B cell (primary cell): ENCODE data around the gene NOC4L. TPM values are rescaled to one million over a fixed set of nuclear protein-coding genes. Genes with fewer than 3 reads are reported as not detected.

ENCODE experiments used
- ATAC-seq: fragments of 200-7000 bp; cut with Tn5 transposase; one replicate; pipeline ENCODE4 v1.10.0; 2021; ENCODE audit warnings: low read depth, mild to moderate bottlenecking, moderate number of reproducible peaks, moderate library complexity
- CTCF ChIA-PET: fragments of 350-600 bp; sonication (Branson Sonifier 250); formaldehyde crosslinking; loops from one replicate; lab custom pipeline; 2021; ENCODE audit warnings: antibody characterized with exemption, inconsistent platforms; lab: Charles Lee
- POLR2A ChIA-PET: fragments of 350-600 bp; sonication (Branson Sonifier 250); formaldehyde crosslinking; loops from one replicate; lab custom pipeline; 2021; ENCODE audit warnings: antibody characterized with exemption; lab: Charles Lee
- DNase-seq: peaks from one replicate; pipeline ENCODE4 v3.0.0; 2013
- H2AFZ ChIP-seq: 2 replicates; pipeline ENCODE4 v1.6.1; 2012; ENCODE audit warnings: mild to moderate bottlenecking, low read depth, low read length; ENCODE audit not compliant: insufficient read depth, poor library complexity, severe bottlenecking
- H3K27ac ChIP-seq, 2 donors: 1 replicate in 1 of 2; 2 replicates in 1 of 2; pipeline ENCODE4 v1.5.1; 2012 to 2013; ENCODE audit warnings: low read length in 2 of 2, mild to moderate bottlenecking in 2 of 2, moderate library complexity in 1 of 2
- H3K27me3 ChIP-seq, 4 experiments: fragments of 200-600 bp in 1 of 4; sonication (generic) in 1 of 4; replicated peaks in 1 of 4; 1 replicate in 2 of 4; 2 replicates in 2 of 4; pipeline versions ENCODE4 v1.6.1 to v1.7.0; 2013 to 2016; ENCODE audit warnings: low read length in 3 of 4, mild to moderate bottlenecking in 2 of 4, mixed read lengths in 1 of 4, moderate library complexity in 1 of 4; ENCODE audit not compliant: insufficient read depth in 4 of 4, control insufficient read depth in 3 of 4; ENCODE audit errors: control extremely low read depth in 1 of 4
- H3K36me3 ChIP-seq, 2 experiments: replicated peaks in 1 of 2; 1 replicate in 1 of 2; 2 replicates in 1 of 2; pipeline versions ENCODE4 v1.6.1 to v1.7.1; 2013; ENCODE audit warnings: low read length in 1 of 2; ENCODE audit not compliant: insufficient read depth in 2 of 2, control insufficient read depth in 1 of 2; ENCODE audit errors: control extremely low read depth in 1 of 2, extremely low read depth in 1 of 2
- H3K4me1 ChIP-seq, 2 donors: fragments of 200-600 bp in 1 of 2; sonication (generic) in 1 of 2; 1 replicate in 1 of 2; 2 replicates in 1 of 2; pipeline versions ENCODE4 v1.5.1 to v1.6.1; 2013 to 2017; ENCODE audit warnings: low read length in 2 of 2; ENCODE audit not compliant: control insufficient read depth in 2 of 2, insufficient read depth in 2 of 2
- H3K4me2 ChIP-seq: replicated peaks from 2 replicates; pipeline ENCODE3; 2012; ENCODE audit warnings: mild to moderate bottlenecking, low read depth, low read length; ENCODE audit not compliant: poor library complexity, severe bottlenecking
- H3K4me3 ChIP-seq, 5 experiments: fragments of 200-600 bp in 1 of 5; sonication (generic) in 1 of 5; 1 replicate in 3 of 5; 2 replicates in 2 of 5; pipeline versions ENCODE4 v1.5.1 to v1.7.0; 2011 to 2016; ENCODE audit warnings: low read length in 4 of 5, mild to moderate bottlenecking in 4 of 5, low read depth in 2 of 5, control low read depth in 1 of 5, moderate library complexity in 1 of 5; ENCODE audit not compliant: insufficient read depth in 1 of 5; ENCODE audit errors: control extremely low read depth in 1 of 5, extremely low read depth in 1 of 5
- H3K79me2 ChIP-seq: fragments of 200-600 bp; sonication (generic); one replicate; pipeline ENCODE4 v1.6.0; 2016; ENCODE audit warnings: low read length; ENCODE audit not compliant: control insufficient read depth, insufficient read depth
- H3K9ac ChIP-seq: fragments of 200-600 bp; sonication (generic); 2 replicates; pipeline ENCODE4 v1.6.1; 2017; ENCODE audit warnings: mild to moderate bottlenecking, low read length, moderate library complexity
- H3K9me3 ChIP-seq, 3 donors: one replicate each; pipeline versions ENCODE4 v1.6.1 to v1.7.1; 2013; ENCODE audit warnings: low read length in 2 of 3; ENCODE audit not compliant: control insufficient read depth in 2 of 3, insufficient read depth in 1 of 3; ENCODE audit errors: control extremely low read depth in 1 of 3
- H4K20me1 ChIP-seq: 2 replicates; pipeline ENCODE4 v1.6.0; 2012; ENCODE audit warnings: mild to moderate bottlenecking, low read length; ENCODE audit not compliant: insufficient read depth, control insufficient read depth, poor library complexity, severe bottlenecking
- H3K27ac Mint-ChIP-seq: one replicate; pipeline ENCODE4 v1.8.0; 2021; ENCODE audit warnings: mixed read lengths
- H3K27me3 Mint-ChIP-seq: one replicate; pipeline ENCODE4 v1.8.0; 2021; ENCODE audit warnings: mixed read lengths
- H3K4me1 Mint-ChIP-seq: one replicate; pipeline ENCODE4 v1.8.0; 2021; ENCODE audit warnings: mixed read lengths
- H3K4me3 Mint-ChIP-seq: one replicate; pipeline ENCODE4 v1.8.0; 2021; ENCODE audit warnings: mixed read lengths
- H3K9me3 Mint-ChIP-seq: one replicate; pipeline ENCODE4 v1.8.0; 2022; ENCODE audit warnings: mixed read lengths; ENCODE audit not compliant: insufficient read depth
- CTCF ChIP-seq: fragments of 200-600 bp; IDR thresholded peaks from one replicate; pipeline ENCODE4 v1.8.0; 2022; ENCODE audit warnings: antibody characterized with exemption, mild to moderate bottlenecking
- EZH2 ChIP-seq: IDR thresholded peaks from 2 replicates; pipeline ENCODE4 v1.6.1; 2012; ENCODE audit warnings: borderline replicate concordance, low read depth, mild to moderate bottlenecking, moderate library complexity, low read length; ENCODE audit not compliant: insufficient read depth, poor library complexity, severe bottlenecking
- WGBS: methylation state at CpG from one replicate; pipeline ENCODE4 v1.1.5; 2013; ENCODE audit warnings: missing lambda C conversion rate; ENCODE audit not compliant: insufficient coverage; 5-methylcytosine and 5-hydroxymethylcytosine counted together
- intact Hi-C: fragments of 100-400 bp; cut with micrococcal nuclease; formaldehyde crosslinking; loops from one replicate; pipeline ENCODE4 v1.10.0; 2022
- polyA plus RNA-seq: library from polyadenylated mRNA; depleted of rRNA; stranded (reverse); fragments of >200 nt; gene quantifications from 2 replicates; pipeline ENCODE4 v1.2.3, GENCODE V29; 2012
- small RNA-seq: library from RNA; depleted of rRNA; stranded (forward); fragments of <200 nt; gene quantifications from one replicate; pipeline ENCODE3, GENCODE V24; 2012; ENCODE audit warnings: low replicate concordance, low read depth; ENCODE audit not compliant: insufficient read length
- total RNA-seq, 2 donors: library from RNA; stranded (reverse); fragments of 120-200 nt in 1 of 2; gene quantifications; 1 replicate in 1 of 2; 2 replicates in 1 of 2; pipeline versions ENCODE4 v1.2.3 to v1.2.4, GENCODE V29; 2013 to 2022

The NOC4L gene
- total and polyA plus RNA-seq, 2 donors (not counting 1 experiment from before 2014, with no cell fraction given): 13.1 to 21.9 TPM

DNA sequence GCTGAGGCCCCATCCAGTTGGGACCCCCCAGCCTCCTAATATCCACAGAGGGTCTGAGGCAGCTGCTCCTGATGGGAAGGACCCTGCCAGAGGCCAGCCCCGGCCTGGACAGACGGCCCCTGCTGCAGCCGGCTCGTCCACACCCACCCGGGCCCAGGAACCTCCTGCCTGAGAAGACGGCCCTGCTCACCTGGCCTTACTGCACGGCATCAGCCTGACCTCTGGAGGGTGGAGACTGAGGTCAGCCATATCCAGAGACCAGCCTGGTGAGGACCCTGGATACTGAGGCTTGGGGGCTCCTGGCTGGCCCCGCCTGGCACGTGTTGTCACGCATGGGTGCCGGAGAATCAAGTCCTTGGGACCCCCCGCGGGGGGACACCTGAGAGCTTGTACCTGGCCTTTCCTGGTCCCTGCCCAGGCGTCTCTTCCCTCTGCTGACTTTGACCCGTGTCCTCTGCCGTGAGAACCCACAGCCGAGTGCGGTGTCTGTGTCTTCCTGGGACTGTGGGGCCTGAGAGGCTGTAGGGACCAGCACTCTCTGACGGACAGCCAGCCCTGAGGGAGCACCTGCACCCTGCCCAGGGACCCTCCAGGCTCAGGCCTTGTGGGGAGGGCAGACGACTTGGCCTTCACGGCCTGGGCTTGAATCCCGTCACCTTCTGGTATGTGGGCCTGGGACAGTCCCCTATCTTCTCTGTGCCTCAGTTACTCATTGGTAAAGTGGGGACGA, 57.3 kb downstream of the NOC4L start:
- CTCF ChIA-PET: no interaction called here
- Histone ChIP-seq H2AFZ (no peak overlapping the region), H4K20me1 (no peaks in the 10 kb centered on the region), H3K79me2 (no peaks in the 10 kb centered on the region), H3K36me3 (no peaks in the 10 kb centered on the region), H3K4me2 (no peak overlapping the region), H3K4me3 (no peak overlapping the region), H3K9ac (no peak overlapping the region), H3K4me1 (peaks cover 9 to 15% of the 10 kb centered on the region in 2 donors), H3K27ac (no peak overlapping the region), H3K27me3 (peaks cover 0 to 44% (median 12%) of the 10 kb centered on the region in 4 experiments), H3K9me3 (peaks cover 0 to 9% (median 0%) of the 10 kb centered on the region in 3 donors)
- Mint-ChIP-seq H3K27ac (no peak overlapping the region), H3K4me1 (no peaks in the 10 kb centered on the region), H3K9me3 (no peaks in the 10 kb centered on the region), H3K27me3 (peaks cover 27% of the 10 kb centered on the region), H3K4me3 (no peak overlapping the region)
- DNase-seq: no peak
- intact Hi-C loops: no loop called here
- 91% methylated on average over 23 of the region's 23 CpGs for WGBS
- POLR2A ChIA-PET: no interaction called here
- ATAC-seq: no peak
- TF ChIP-seq CTCF: no peak
- TF ChIP-seq EZH2: no peak

Small RNA genes lying within 50 kb of the gene (small RNA-seq; reads per million reads assigned to genes)
- not detected for gene AC138466.3

Other genes starting within 250 kb of the NOC4L start
- 59.5 and 83.3 TPM in 2 replicates for gene ULK1, start 249.8 kb upstream of the NOC4L start, total RNA-seq
- 38.9 and 67.3 TPM in 2 replicates for gene ULK1, start 249.8 kb upstream of the NOC4L start, polyA plus RNA-seq
- gene PUS1, start 215.2 kb upstream of the NOC4L start, total RNA-seq: 50.1 and 51.3 TPM in 2 replicates
- gene PUS1, start 215.2 kb upstream of the NOC4L start, polyA plus RNA-seq: 89.0 and 99.5 TPM in 2 replicates
- gene EP400, start 194.5 kb upstream of the NOC4L start, total RNA-seq: 82.2 and 88.1 TPM in 2 replicates
- gene EP400, start 194.5 kb upstream of the NOC4L start, polyA plus RNA-seq: 15.9 and 17.3 TPM in 2 replicates
- gene DDX51, start 138 bp upstream of the NOC4L start, total RNA-seq: 46.3 and 51.3 TPM in 2 replicates
- gene DDX51, start 138 bp upstream of the NOC4L start, polyA plus RNA-seq: 60.8 and 71.4 TPM in 2 replicates
- gene GALNT9, start 185.1 kb downstream of the NOC4L start, total RNA-seq: 0.19 and 0.71 TPM in 2 replicates
- gene GALNT9, start 185.1 kb downstream of the NOC4L start, polyA plus RNA-seq: 0.99 and 2.4 TPM in 2 replicates